Transverse colon (tissue), 4 donors: Measurements from ENCODE around the gene NOL3.

Source experiments
- POLR2AphosphoS5 ChIP-seq, 3 donors: sonication (generic); formaldehyde crosslinking; IDR thresholded peaks; one replicate each; pipeline ENCODE4 v1.6.1; 2016; ENCODE audit warnings: antibody characterized with exemption in 3 of 3
- TF ChIP-seq, protein P1 (sequence below), 5 experiments: fragments of 200-600 bp in 3 of 5; fragments of 450-650 bp in 2 of 5; sonication (generic) in 3 of 5; IDR thresholded peaks; 1 replicate in 2 of 5; 2 replicates in 3 of 5; pipeline ENCODE4 v1.5.1; 2016 to 2017; ENCODE audit warnings: antibody characterized with exemption in 5 of 5, inconsistent platforms in 3 of 5, mild to moderate bottlenecking in 2 of 5, moderate library complexity in 1 of 5

DNA sequence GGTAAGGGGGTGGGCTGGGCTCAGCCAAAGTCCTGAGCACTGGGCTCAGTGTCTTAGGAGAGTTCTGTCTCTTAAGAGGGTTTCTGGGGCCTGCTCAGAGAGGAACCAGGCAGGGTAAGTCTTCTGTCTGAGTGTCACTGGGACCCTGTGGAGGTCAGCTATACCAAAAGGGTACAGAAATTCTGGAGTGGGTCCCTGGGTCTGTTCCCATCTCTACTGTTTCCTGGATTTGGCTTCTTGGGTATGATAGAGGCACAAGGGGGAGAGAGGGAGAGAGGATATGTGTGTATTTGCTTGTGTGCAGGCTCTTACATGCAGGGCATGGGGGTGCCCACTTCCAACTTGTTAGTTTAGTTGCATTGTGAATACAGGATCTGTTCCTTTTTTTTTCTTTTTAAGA is 23.2 kb downstream of the NOL3 start:
- TF ChIP-seq, protein P1, sequence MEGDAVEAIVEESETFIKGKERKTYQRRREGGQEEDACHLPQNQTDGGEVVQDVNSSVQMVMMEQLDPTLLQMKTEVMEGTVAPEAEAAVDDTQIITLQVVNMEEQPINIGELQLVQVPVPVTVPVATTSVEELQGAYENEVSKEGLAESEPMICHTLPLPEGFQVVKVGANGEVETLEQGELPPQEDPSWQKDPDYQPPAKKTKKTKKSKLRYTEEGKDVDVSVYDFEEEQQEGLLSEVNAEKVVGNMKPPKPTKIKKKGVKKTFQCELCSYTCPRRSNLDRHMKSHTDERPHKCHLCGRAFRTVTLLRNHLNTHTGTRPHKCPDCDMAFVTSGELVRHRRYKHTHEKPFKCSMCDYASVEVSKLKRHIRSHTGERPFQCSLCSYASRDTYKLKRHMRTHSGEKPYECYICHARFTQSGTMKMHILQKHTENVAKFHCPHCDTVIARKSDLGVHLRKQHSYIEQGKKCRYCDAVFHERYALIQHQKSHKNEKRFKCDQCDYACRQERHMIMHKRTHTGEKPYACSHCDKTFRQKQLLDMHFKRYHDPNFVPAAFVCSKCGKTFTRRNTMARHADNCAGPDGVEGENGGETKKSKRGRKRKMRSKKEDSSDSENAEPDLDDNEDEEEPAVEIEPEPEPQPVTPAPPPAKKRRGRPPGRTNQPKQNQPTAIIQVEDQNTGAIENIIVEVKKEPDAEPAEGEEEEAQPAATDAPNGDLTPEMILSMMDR (IDR thresholded peaks at IDR 0.05) = no peak
- TF ChIP-seq POLR2AphosphoS5 (IDR thresholded peaks at IDR 0.05) = no peak
